Measurements from ENCODE around the gene ASB16. TPM values are rescaled to one million over a fixed set of nuclear protein-coding genes. Genes with fewer than 3 reads are reported as not detected.
A peak's percentile ranks its signal among the peaks of the same experiment; 100 is the strongest.

ASB16 gene
- total and polyA plus RNA-seq, 9 of the 15 experiments (the other 6 are each of a cell fraction or from before 2014, with no cell fraction given) = 0.03 to 0.07 TPM; not detected in 7

GRCh38 chr17:44132275-44132821 is 38.2 kb upstream of the ASB16 start (continued):
- TF ChIP-seq RERE (CRISPR knock-in tag; IDR thresholded peaks at IDR 0.05; ENCODE audit: borderline replicate concordance) (no peak), U2AF2 (optimal IDR thresholded peaks at IDR 0.05; ENCODE audit: low read depth, low read length) (no peak), ZNF507 (tag; conservative IDR thresholded peaks at IDR 0.05) (no peak), WHSC1 (IDR thresholded peaks at IDR 0.05; ENCODE audit: low read length) (no peak), GTF2E2 (tag; IDR thresholded peaks at IDR 0.05) (no peak), ZEB2 (IDR thresholded peaks at IDR 0.05) (0 out of 2 replicates have a peak, but pooled peaks have one; percentile 13), FOXJ2 (tag; IDR thresholded peaks at IDR 0.05) (no peak), ZNF384 (IDR thresholded peaks at IDR 0.05; ENCODE audit: low read depth, low read length) (no peak), ZNF197 (CRISPR knock-in tag; IDR thresholded peaks at IDR 0.05; ENCODE audit: low read depth) (no peak), ZKSCAN3 (CRISPR knock-in tag; IDR thresholded peaks at IDR 0.05) (no peak), ZNF23 (CRISPR knock-in tag; IDR thresholded peaks at IDR 0.05) (no peak), ZNF766 (CRISPR knock-in tag; conservative IDR thresholded peaks at IDR 0.05) (no peak), HOMEZ (CRISPR knock-in tag; IDR thresholded peaks at IDR 0.05) (no peak), SIX5 (IDR thresholded peaks at IDR 0.05; ENCODE audit: borderline replicate concordance in 1 of 2, insufficient read depth in 1 of 2, low read depth in 1 of 2, low read length in 2 of 2) (no peak), MCM7 (IDR thresholded peaks at IDR 0.05) (no peak), PKNOX1 (IDR thresholded peaks at IDR 0.05) (peak; percentile 56), SRSF1 (IDR thresholded peaks at IDR 0.05; ENCODE audit: low read depth, low read length) (no peak), SMARCC2 (IDR thresholded peaks at IDR 0.05; ENCODE audit: low read depth) (no peak; the same call in 1 of the 2 replicates), PHF21A (IDR thresholded peaks at IDR 0.05; ENCODE audit: borderline replicate concordance, low read depth) (peak; percentile 31; the same call in 1 of the 2 replicates), TAF7 (tag; IDR thresholded peaks at IDR 0.05) (no peak), ZNF3 (CRISPR knock-in tag; IDR thresholded peaks at IDR 0.05) (no peak)
